Skeletal muscle tissue (tissue), 4 donors: Measurements from ENCODE around the gene CENPT. TPM values are rescaled to one million over a fixed set of nuclear protein-coding genes. Genes with fewer than 3 reads are reported as not detected.

ENCODE experiments used
- H3K27ac ChIP-seq: one replicate; pipeline ENCODE4 v1.7.0; 2013; ENCODE audit warnings: mild to moderate bottlenecking, low read depth, low read length, inconsistent platforms
- H3K27me3 ChIP-seq, 3 donors: one replicate each; pipeline ENCODE4 v1.7.0; 2013; ENCODE audit warnings: low read length in 3 of 3; ENCODE audit not compliant: control insufficient read depth in 3 of 3, insufficient read depth in 3 of 3
- H3K36me3 ChIP-seq, 3 donors: one replicate each; pipeline ENCODE4 v1.7.0; 2013; ENCODE audit warnings: low read length in 3 of 3; ENCODE audit not compliant: control insufficient read depth in 3 of 3, insufficient read depth in 3 of 3
- H3K4me1 ChIP-seq, 3 donors: one replicate each; pipeline ENCODE4 v1.7.0; 2013; ENCODE audit warnings: low read length in 3 of 3, mild to moderate bottlenecking in 3 of 3; ENCODE audit not compliant: control insufficient read depth in 3 of 3, insufficient read depth in 3 of 3
- H3K4me3 ChIP-seq, 3 donors: one replicate each; pipeline ENCODE4 v1.7.0; 2013; ENCODE audit warnings: low read length in 3 of 3
- H3K9ac ChIP-seq, 3 donors: one replicate each; pipeline ENCODE4 v1.7.0; 2013; ENCODE audit warnings: low read length in 3 of 3, mild to moderate bottlenecking in 3 of 3, moderate library complexity in 2 of 3, low read depth in 1 of 3
- H3K9me3 ChIP-seq, 3 donors: one replicate each; pipeline ENCODE4 v1.7.0; 2013; ENCODE audit warnings: low read length in 3 of 3; ENCODE audit not compliant: control insufficient read depth in 3 of 3
- total RNA-seq: library from RNA; depleted of rRNA; stranded (reverse); fragments of >200 nt; gene quantifications from one replicate; pipeline ENCODE4 v1.2.3, GENCODE V29; 2014
- donor health status: Osteomylitis.

Gene CENPT
- total RNA-seq, 1 donor from 2014 or later: 14.6 TPM

DNA sequence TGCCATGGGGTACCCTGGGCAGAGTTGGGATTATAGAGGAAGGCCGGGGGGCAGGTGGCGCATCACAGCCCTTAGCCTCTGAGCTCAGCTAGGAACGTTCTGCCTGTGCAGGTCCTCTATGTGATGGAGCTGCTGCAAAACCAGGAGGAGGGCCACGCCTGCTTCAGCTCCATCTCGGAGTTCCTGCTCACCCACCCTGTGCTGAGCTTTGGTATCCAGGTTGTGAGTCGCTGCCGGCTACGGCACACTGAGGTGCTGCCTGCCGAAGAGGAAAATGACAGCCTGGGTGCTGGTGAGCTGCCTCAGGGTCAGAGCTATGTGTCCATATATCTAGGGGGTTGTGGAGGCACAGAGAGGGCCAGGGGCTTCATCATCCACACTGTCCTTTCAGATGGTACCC lies 31.4 kb upstream of the CENPT start:
- Histone ChIP-seq H3K27me3 (no peaks in the 10 kb centered on the region), H3K9me3 (no peaks in the 10 kb centered on the region), H3K36me3 (peaks cover 74 to 79% (median 76%) of the 10 kb centered on the region in 3 donors), H3K4me1 (peaks cover 63 to 74% (median 66%) of the 10 kb centered on the region in 3 donors), H3K4me3 (no peak overlapping the region), H3K27ac (no peak overlapping the region), H3K9ac (peak overlapping the region in 1 of 3 donors; percentile 16)

DNA sequence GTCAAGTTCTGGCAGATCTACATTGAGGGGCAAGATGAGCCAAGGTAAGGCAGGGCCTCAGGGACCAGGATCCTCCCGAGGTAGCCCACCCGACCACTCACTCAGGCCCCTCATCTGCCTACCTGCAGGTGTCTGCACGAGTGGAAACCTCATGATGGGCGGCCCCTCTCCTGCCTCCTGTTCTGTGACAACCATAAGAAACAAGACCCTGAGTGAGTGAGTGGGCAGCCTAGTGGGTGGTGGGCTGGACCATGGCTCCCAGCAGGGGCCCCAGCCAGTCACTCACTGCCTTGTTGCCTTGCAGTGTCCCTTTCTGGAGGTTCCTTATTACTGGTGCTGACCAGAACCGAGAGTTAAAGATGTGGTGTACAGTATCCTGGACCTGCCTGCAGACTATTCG lies 30.7 kb upstream of the CENPT start:
- H3K4me3 ChIP-seq: no peak overlapping the region
- no peaks in the 10 kb centered on the region for H3K9me3 ChIP-seq
- H3K27ac ChIP-seq: no peak overlapping the region
- peaks cover 62 to 74% (median 64%) of the 10 kb centered on the region in 3 donors for H3K4me1 ChIP-seq
- peak overlapping the region in 1 of 3 donors; percentile 13 for H3K9ac ChIP-seq
- H3K27me3 ChIP-seq: no peaks in the 10 kb centered on the region
- H3K36me3 ChIP-seq: peaks cover 68 to 73% (median 70%) of the 10 kb centered on the region in 3 donors

DNA sequence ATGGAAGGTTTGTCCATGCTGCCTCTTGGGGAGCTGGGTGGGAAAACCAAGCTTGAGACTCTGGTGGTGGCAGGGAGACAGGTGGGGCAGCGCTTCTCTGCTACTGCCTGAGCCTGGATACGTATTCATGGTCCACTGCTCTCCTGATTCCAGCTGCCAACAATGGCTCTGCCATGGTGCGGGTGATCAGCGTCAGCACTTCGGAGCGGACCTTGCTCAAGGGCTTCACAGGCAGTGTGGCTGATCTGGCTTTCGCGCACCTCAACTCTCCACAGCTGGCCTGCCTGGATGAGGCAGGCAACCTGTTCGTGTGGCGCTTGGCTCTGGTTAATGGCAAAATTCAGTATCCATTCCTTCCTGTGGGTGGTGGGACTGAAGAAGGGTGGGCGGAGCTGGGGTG lies 29.6 kb upstream of the CENPT start:
- Histone ChIP-seq H3K27ac (no peak overlapping the region), H3K9ac (peak overlapping the region in 1 of 3 donors; percentile 29), H3K4me3 (no peak overlapping the region), H3K9me3 (no peaks in the 10 kb centered on the region), H3K36me3 (peaks cover 61 to 66% (median 63%) of the 10 kb centered on the region in 3 donors), H3K27me3 (no peaks in the 10 kb centered on the region), H3K4me1 (peaks cover 59 to 71% (median 61%) of the 10 kb centered on the region in 3 donors)

DNA sequence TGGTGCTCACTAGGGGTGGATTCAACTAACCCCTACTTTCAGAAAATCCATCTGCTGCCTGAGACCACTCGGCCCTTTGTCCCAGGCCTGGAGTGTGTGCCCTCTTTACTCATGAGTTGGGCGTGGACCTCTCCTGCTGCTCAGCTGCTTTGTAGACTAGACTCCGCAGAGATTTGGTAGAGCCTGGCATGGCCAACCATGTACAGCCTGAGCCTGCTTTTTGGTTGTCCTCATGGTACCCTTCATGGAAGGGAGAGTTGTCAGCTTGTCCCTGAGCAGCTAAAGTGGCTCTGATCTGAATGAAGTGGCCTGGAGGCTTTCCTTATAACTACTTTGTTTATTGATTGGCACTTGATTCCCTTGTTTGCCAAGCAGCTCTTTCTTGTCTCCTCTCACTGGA lies 26.9 kb upstream of the CENPT start:
- peak overlapping the region; percentile 95 to 97 (median 96) for H3K9ac ChIP-seq
- no peaks in the 10 kb centered on the region for H3K9me3 ChIP-seq
- H3K27ac ChIP-seq: no peak overlapping the region
- H3K36me3 ChIP-seq: peaks cover 57 to 59% (median 57%) of the 10 kb centered on the region in 3 donors
- H3K4me1 ChIP-seq: peaks cover 34 to 49% (median 35%) of the 10 kb centered on the region in 3 donors
- H3K27me3 ChIP-seq: no peaks in the 10 kb centered on the region
- H3K4me3 ChIP-seq: peak overlapping the region; percentile 88 to 93 (median 90)

DNA sequence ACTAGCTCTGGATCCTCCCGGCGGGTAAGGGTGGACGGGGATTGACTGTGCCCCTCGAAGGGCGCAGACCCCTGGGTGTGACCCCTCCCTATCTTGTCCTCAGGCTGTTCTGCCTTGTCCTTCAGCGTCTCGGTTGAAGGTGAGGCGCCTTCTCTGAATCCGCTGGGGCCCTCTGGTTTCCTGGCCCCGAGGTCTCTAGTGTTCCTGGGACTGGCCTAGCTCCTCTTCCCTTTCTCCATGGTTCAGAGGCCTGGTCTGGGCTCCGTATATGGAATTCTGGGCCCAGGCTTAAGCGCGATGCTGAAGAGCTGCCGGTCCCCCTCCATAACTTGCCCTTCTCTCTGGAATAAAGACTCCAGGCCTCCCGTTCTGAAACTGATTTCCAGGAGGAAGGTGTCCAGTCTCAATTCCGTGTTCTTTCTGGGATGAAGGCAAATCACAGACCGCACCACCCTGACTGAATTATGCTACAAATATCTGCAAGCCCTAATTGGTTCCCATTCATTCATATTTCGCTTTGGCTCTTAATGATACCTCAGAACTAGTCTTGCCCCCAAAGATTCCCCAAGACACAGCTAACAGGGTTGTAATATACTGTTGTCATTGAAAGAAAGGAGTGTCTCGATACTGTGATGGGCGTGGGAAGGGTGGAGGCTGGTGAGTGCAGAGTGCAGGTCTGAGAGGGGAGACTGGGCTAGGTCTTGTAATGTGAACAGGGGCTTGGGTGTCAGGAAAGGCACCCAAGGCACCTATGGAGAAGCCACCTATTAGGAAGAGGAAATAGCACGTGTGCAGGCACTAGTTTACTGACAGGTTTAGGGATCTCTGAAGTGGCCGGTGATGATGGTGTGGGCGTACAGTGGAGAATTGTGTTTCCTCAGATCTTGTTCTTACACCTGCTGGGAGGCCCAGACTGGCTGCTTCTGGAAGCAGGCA lies 26.2 kb upstream of the CENPT start:
- Histone ChIP-seq H3K36me3 (peaks cover 52 to 55% (median 52%) of the 10 kb centered on the region in 3 donors), H3K9me3 (no peaks in the 10 kb centered on the region), H3K27me3 (no peaks in the 10 kb centered on the region), H3K4me3 (peak overlapping the region; percentile 88 to 93 (median 90)), H3K4me1 (peaks cover 34 to 45% (median 35%) of the 10 kb centered on the region in 3 donors), H3K9ac (peak overlapping the region; percentile 95 to 97 (median 96)), H3K27ac (peak overlapping the region; percentile 73)

DNA sequence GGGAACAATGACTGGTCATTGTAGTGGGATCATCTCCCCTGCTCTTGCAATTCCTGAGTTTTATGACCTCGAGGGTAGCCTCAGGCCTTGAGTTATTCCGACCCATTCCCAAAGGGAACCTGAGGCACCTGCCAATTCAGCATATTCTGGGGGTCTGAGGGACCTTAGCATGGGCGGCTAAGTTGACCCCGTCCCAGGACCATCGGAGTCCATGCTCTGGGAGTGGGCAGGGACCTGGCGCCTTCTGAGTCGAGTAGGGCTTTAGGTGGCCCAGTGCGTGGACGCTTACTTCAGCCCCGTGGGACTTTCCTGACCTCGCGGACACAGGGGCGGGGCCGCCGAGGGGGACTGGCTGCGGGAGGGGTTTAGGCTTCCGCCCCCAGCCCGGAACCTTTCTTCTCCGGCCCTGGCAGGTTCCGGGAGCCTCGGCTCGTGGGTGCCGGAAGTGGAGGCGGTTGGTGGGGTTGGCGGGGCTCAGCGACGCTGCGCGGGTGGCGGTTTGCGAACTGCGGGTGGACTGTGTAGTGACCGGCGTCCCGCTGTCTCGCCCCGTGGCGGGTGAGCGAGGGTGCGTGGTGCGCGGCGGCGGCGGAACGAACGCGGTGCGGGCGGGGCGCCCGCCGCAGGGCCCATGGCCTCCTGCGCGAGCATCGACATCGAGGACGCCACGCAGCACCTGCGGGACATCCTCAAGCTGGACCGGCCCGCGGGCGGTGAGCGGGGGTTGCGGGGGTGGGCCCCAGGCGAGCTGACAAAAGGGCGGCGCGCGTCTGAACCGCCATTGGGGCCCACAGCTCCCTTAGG lies 25.3 kb upstream of the CENPT start, which contains the start of gene EDC4:
Gene EDC4, plus strand, starts transcription at position 422 of the 804 bp plus-strand sequence. Its CDS starts 210 bp downstream, at position 632.
- Histone ChIP-seq H3K4me3 (peak within 1 kb of the TSS; percentile 88 to 93 (median 90)), H3K4me1 (peaks cover 34 to 45% (median 35%) of the 10 kb centered on the region in 3 donors), H3K36me3 (peaks cover 49 to 55% (median 51%) of the 10 kb centered on the region in 3 donors), H3K9ac (peak within 1 kb of the TSS; percentile 95 to 97 (median 96)), H3K9me3 (no peaks in the 10 kb centered on the region), H3K27me3 (no peaks in the 10 kb centered on the region), H3K27ac (peak within 1 kb of the TSS; percentile 73)

DNA sequence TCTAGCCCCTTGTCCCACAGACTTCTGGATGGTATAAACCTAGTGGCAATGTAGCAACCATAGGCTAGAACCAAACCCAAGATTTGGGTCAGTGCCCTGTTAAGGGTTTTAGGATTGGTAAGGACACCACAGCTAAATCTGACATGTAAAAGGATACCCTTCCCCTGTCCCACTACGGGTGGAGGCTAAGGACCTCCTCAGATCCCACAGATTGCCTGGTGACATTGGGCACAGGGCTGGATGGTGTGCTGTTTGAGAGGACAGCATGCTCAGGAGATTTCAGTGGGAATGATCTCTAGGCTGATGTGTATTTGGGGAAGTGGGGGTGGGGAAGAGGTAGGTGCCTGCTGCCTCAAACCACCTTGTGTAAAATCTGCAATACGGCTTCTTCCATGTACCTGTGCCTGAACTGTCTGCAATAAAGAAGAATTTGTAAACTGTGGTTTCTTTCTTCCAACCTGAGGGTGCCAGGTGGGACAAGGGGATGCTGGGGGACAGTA lies 24.7 kb upstream of the CENPT start:
- Histone ChIP-seq H3K36me3 (peaks cover 44 to 53% (median 45%) of the 10 kb centered on the region in 3 donors), H3K9me3 (no peaks in the 10 kb centered on the region), H3K9ac (peak overlapping the region; percentile 88 to 97 (median 96)), H3K4me3 (peak overlapping the region; percentile 88 to 93 (median 90)), H3K27me3 (no peaks in the 10 kb centered on the region), H3K27ac (peak overlapping the region; percentile 73), H3K4me1 (peaks cover 34 to 45% (median 35%) of the 10 kb centered on the region in 3 donors)

DNA sequence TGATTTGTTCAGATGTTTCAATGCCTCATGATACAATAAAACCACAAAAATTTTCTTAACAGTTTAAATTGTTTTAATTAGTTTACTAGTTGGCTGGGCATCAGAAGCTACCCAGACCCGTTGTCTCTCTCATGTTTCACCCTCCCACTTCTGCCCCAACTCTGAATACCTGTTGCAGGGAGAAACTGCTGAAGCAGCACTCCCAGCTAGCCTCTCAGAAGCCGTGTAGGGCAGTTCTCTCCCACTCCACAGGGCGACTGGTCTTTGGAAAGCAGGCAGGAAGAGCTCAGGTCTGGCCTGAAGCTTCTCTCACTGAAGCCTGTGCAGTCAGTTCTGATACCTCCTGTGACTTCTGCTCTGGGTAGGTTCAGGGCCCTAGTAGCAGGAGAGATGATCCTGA lies 23.8 kb upstream of the CENPT start:
- Histone ChIP-seq H3K9ac (no peak overlapping the region), H3K27ac (no peak overlapping the region), H3K36me3 (peaks cover 35 to 48% (median 36%) of the 10 kb centered on the region in 3 donors), H3K4me3 (no peak overlapping the region), H3K4me1 (peaks cover 33 to 42% (median 35%) of the 10 kb centered on the region in 3 donors), H3K27me3 (no peaks in the 10 kb centered on the region), H3K9me3 (no peaks in the 10 kb centered on the region)

DNA sequence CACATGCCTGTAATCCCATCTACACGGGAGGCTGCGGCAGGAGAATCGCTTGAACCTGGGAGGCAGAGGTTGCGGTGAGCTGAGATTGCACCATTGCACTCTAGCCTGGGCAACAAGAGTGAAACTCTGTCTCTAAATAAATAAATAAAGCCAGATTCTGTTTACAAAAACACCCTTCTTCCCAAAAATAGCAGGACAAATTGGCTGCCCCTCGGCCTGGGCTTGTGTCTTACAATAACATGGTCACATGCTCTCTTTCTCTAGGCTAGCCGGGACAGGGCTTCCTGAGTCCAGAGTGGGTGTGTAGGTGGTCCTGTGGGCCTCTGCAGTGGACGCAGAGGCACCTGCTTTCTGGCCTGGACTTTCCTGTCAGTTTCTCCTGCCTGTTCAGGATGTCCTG lies 22.2 kb upstream of the CENPT start:
- H3K27ac ChIP-seq: no peak overlapping the region
- H3K36me3 ChIP-seq: peaks cover 30 to 50% (median 34%) of the 10 kb centered on the region in 3 donors
- H3K27me3 ChIP-seq: no peaks in the 10 kb centered on the region
- H3K4me3 ChIP-seq: no peak overlapping the region
- H3K9me3 ChIP-seq: no peaks in the 10 kb centered on the region
- H3K4me1 ChIP-seq: peaks cover 23 to 35% (median 28%) of the 10 kb centered on the region in 3 donors
- peak overlapping the region in 1 of 3 donors; percentile 27 for H3K9ac ChIP-seq
